Stimulated activated CD8-positive, alpha-beta memory T cell treated with anti-CD3 and anti-CD28 coated beads, Interleukin-12 subunit alpha, Interleukin-12 subunit beta, amount 100 ng/mL, for 24 hours (primary cell): Measurements from ENCODE around the gene PDK2.

ENCODE experiments used
- DNase-seq: peaks from one replicate; pipeline ENCODE4 v3.0.0-alpha.2; 2020; ENCODE audit errors: extremely low read depth

PDK2 gene

DNA sequence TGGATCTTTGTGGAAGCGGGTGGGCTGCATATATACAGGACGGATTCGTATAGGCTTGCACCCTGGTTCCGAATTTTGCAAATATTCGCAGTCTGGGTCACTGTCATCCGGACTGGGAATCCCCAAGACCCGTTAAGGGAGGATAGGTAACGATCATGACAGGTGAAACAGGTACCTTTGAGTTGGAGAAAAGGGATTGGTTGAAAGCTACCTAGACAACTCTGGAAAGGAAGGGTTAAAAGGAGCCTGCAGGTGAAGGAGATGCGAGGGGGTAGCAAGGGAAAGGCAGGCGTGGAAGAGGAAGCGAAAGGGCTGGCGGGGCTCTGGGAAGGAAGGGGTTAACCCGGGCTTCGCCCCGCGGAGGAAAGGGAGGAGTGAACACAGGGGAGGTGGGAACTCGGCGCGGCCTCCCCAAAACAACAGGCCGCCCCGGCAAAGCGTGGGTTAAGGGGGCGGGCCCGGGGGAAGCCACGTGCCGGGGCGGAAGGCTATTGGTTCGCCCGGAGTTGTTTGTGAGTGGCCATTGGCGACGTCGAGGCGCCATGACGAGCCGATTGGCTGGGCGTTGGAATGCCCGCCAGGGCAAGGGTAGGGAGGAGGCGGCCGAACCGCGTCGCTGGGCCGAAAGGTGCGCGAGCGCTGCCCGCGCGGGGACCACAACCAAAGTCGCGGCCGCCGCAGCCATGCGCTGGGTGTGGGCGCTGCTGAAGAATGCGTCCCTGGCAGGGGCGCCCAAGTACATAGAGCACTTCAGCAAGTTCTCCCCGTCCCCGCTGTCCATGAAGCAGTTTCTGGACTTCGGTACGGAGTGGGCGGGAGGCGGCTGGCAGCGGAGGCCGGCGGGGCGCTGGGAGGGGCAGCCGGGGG, at the start of gene PDK2:
TSS of gene PDK2 (plus strand) at position 599 of the 867 bp plus-strand sequence. CDS start at position 684, 85 bp downstream.
- DNase-seq, result peak; percentile 90

DNA sequence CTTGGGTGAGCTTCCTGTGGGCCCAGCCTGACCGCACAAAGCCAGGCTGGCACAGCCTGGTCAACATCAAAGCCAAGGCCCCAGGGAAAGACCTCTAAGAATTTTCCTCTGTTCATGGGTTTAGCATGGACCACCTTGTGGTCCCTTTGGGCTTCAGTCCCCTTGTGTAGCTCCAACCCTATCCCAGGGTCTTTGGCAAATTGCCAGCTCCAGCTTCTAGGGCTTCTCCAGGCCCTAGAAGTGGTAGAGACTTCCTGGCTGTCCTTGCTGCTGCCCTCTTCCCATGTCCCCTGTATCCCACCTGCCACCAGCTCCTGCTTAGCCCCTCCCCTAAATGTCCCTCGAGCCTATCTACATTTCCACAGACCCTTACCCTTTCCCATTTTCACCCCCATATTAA, 49.0 kb upstream of the PDK2 start:
- no peak for DNase-seq

DNA sequence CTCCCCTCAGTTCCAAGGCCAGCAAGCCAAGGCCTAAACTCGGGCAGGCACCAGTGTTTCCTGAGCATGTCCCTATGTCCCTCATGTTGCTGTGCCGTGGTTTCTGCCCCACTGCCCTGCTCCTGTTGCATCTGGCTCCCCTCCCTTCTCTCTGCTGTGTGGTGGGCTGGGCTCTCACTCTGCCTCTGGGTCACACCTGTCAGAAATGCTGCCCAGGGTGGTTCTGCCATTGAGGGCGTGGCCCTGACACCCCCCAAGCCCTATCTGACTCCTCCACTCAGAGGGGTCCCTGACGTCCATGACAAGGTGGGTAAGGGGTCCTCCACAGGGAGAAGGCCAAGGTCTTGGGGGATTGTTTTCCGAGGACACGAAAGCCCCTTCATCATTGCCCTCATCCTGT, 48.5 kb upstream of the PDK2 start:
- DNase-seq, result no peak

DNA sequence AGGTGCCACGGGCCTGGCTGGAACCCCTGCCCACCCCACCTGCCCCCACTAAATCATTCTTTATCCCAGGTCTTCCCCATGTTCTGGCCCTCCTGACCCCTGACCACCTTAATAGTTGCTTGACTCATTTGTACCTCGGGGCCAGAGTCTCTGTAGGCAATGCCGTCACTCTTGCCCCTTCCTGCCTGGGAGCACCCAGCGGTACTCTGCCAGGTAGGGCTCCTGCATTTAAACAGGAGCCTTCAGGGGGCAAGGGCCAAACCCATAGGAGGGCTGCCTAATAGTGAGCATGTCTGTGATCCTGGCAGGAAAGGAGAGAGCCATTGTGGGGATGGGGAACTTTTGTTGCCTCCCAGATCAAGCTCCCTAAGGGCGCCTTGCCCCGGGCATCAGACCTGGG, 48.1 kb upstream of the PDK2 start:
- no peak for DNase-seq

DNA sequence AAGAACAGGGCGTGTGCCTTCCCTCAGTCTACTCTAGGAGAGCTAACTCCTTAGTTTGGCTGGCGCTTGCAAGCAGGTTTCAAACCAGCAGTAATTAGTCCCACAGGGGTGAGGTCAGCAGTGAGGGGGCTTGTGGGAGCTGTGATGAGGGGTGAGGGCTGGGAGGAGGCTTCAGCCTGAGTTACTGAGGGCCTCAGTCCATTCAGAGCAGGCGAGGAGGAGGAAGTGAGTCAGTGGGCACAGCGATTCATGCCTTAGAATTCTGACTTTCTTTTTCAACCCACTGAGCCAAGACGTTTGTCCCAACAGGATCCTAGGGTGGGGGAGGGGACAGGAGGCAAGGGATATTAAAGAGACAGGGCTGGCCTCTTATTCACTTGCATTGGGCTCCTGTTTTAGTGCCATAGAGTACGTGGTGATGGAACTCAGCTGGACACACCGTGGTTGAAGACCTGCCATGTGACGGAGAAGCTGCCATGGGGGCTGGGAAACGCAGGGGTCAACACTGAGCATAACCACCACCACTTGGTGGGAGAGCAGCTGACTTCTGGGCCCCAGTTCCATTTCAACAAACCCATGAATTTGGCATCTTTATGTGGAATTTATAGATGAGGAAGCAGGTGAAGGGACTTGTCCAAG, 47.5 kb upstream of the PDK2 start:
- no peak for DNase-seq

DNA sequence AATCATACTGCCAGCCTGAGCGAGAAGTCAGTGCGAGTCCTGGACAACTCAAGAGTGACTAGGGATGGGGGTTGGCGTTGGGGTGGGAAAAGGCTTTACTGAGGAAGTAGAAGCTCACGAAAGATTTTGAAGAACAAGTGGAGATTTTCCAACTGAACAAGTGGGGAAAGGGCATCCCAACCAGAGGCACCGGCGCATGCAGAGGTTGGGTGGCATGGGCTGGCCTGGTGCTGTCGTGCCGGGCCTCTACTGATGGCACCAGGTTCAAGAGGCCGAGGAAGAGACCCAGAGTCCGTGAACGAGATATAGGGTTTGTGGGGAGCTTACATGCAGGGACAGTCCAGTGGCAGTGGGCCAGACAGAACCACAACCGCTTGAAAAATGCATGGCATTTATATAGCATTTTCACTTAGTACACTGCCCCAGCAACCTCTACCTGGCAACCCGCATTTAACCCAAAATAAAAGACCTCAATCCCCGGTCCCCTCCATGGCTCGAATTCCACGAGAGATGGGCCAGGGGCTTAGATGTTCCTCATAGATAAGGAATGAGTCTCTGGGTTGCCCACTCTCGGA, 46.9 kb upstream of the PDK2 start:
- no peak for DNase-seq

DNA sequence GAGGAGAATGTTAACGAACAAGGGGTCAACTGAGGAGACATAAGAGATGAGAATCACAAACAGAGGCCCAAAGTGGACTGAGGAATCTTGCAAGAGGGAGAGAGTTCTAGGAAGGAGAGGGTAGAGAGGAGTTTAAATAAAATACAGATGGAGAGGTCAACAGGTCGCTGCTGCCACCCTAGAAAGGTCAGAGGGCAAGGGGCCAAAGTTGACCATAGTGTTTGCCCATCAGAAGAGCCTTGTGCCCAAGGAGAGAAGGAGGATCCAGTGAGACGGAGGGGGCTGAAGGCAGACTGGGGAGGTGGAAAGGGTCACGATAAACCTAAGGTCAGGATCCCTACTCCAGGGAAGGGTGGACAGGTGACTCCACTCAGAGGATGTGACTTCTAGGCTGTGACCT, 46.2 kb upstream of the PDK2 start:
- no peak for DNase-seq

DNA sequence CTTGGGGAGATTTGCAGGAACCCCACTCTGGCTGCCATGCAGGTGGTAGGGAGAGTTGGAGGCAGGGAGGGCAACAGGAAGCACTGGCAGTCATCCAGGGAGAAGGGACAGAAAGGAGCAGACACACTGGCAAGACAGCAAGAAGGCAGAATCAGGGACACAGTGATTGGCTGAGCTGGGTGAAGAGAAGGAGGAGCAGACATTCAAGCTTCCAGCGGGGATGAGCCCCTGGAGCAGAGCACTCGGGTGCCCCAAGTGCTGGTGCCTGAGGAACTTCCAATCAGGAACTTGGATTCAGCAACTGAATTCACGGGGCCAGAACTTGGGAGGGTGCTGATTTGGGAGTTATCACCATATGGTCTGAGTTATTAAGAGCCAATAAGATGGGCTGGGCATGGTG, 45.5 kb upstream of the PDK2 start:
- no peak for DNase-seq

DNA sequence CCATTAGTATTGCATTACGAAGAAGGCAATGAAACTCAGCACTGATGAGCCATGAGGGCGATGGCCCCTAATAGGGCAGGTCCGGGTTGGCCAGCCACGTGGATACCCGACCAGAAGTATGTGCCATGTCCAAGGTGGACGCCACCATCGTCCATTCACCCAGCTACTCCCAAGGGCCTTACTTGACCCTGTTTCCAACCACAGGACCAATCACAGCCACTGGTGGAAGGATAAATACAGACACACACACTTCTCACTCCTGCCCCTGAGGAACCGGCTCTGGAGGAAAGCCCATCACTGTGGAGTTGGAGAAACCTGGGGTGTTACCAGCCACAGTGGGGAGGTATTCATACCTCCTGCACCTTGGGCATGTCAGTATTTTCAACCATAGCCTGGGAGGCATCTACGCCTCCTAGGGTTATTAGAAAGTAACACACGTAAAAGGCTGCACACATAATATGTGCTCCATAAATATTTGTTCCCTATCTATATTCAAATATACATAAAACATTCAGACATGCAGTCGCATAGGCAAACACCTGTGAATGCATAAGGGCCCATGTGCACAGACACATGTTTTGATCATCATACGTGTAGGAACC, 44.6 kb upstream of the PDK2 start:
- no peak for DNase-seq

DNA sequence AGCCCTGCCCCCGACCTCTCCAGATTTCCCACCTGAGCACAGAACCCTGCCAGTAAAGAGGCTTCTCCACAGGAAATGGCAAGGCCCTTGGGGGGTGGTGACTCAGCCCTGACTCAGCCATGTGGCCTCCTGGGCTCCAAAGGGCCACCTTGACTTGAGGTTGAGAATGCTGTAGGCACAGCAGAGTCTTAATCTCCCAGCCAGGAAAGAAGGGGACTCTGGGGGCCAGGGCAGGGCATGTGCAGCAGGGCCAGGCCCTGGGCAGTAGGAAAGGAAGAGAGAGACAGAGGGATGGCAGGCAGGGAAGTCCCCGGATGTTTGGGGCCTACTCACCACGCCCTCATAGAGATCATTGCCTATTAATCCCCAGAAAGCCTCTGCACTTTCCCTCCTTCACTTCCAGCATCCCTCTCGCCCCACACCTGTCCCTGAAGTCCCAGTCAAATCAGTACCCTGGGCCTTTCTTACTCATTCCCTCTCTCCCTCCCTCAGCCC, 44.0 kb upstream of the PDK2 start:
- DNase-seq, result peak; percentile 57

DNA sequence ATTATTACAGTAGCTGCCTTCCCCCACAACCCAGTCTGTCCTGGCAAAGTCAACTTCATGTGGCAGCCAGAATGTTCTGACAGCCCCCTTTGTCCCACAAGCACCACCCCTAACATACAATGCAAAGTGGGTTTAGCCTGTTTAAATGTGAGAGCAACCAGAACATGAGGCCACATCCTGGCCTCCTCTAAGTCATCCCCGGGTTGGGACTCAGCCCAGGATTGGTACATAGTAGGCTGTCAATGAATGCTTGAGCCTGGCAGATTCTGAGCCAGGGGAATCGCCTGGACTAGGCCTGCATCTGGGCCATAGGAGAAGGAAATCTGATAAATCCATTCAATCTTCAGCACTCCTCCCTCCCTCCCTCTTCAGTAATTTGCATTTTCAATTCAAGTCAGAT, 43.5 kb upstream of the PDK2 start:
- DNase-seq, result no peak

DNA sequence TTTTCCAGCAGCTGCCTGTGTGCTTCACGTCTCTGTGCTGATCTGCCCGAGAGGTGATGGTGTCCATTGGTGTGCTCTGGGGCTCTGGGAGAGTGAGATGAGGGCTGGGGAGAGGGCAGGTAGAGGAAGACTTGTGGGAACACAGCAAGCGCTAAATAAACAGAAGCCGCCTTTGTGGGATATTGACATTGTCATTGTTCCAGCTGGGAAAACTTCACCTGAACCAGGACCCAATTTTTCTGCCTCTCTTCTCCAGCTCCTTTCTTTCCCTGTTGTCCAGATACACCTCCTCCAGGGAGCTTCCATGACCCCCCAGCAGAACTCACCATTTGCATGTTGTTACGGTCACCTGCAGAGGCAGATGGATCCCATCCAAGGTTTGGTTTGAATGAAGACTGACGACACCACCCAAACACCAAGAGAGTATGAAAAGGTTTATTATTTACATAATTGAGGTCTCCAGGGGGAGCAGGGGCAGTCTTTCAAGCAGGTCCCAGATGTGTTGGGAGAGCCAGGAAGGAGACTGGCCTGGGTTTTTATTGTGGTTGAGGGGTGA, 42.8 kb upstream of the PDK2 start:
- no peak for DNase-seq

DNA sequence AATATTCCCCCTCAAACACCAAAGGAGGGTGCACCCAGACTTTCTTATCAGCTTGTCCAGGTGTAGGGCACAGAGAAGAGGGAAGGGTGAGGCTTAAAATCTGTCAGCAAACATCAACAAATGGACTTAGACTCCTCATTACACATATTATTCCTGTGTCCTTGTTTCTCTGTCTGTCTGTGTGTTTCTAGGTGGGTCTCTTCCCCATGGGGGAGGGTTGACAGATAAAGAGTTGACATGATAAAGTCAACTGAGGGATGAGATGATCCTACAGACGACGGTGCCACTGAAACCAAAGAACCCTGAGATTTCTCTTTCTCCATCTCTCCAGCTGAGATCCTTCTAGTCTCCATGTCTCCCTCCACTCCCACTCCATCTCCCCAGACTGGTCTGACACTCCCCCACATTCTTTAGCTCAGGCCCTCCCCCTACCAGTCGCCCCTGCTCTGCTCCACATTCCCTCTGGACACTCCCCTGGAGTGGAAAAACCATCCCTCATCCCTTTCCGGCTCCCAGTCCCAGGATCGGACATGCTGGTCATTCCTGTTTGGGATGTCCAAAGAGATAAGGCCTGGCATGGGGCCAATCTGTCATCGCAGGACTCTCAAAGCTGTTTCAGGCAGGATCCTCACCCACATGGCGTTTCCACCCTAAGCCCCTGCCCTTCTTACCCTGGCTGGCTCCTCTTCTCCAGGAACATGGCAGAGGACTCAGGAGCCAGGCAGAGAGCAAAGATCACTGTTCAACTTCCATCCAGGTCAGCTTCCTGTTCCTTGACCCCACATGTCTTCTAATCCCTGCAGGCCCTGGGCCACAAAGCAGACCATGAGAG, 42.1 kb upstream of the PDK2 start:
- no peak for DNase-seq

DNA sequence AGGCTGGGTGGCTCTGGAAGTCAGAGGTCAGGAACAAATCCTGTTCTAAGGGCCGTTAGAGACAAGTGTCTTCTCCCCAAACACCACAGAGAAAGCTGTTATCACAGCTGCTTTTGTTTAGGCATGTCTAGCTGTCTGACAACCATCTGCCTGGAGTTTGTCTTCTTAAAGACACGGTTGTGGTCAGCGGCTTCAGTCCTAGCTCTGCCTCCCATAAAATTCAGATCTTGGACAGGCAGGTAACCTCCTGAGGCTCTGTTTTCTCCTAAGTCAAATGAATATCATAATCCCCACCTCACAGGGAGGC, 41.5 kb upstream of the PDK2 start:
- no peak for DNase-seq

DNA sequence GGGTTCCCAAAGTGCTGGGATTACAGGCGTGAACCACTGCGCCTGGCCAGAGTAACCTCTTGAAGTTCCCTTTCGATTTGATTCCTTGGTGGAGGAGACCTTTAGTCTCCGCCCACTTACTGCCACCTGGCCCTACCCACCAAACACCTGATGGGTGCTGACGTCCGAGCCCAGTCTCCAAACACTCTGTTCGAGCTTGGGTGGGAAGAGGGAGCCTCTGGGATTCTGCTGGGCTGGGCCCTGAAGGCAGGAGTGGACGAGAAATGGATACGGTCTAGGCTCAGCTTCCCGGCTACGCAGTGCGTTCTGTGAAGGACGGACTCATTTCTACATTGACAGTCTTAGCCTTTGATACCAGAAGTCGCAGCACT, 40.1 kb upstream of the PDK2 start:
- DNase-seq, result no peak

DNA sequence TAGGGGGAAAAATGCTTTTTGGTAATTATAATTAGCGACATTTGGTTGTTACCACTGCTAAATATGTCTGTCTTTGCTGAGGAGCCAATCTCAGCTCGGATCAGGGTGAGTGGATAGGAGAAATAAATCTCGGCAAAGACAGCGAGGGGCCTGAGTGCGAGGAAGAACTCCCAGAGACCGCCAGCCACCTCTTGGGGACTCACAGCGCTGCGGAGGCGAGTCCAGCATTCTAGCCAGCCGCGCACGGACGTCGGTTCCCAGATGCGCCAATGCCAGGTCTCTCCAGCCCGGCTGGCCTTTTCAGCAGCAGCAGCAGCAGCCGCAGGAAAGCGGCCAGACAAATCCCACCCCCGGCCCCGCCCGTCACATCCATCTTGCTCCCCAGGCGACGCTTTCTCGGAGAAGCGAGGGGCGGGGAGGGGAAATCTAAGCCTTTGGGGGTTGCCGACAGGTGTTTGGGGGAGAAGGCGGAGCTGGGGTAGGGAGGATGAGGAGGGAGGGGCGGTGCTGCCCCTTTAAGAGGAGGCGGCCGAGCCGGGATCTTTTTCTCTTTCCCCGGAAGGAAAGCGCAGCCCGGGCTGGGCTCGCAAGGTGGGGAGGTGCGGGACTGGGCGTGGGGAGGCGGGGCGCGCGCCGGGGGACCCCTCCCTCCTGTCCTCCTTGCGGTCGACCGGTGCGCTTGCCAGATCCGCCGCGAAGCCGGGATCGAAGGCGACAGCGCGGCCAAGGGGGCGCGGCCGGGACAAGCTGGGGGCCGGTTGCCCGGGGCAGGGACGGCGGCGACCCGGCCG, 39.5 kb upstream of the PDK2 start, which contains the start of gene ITGA3:
TSS of gene ITGA3 (plus strand) at position 685 of the 791 bp plus-strand sequence. CDS start 330 bp downstream, outside the sequence.
- no peak for DNase-seq

DNA sequence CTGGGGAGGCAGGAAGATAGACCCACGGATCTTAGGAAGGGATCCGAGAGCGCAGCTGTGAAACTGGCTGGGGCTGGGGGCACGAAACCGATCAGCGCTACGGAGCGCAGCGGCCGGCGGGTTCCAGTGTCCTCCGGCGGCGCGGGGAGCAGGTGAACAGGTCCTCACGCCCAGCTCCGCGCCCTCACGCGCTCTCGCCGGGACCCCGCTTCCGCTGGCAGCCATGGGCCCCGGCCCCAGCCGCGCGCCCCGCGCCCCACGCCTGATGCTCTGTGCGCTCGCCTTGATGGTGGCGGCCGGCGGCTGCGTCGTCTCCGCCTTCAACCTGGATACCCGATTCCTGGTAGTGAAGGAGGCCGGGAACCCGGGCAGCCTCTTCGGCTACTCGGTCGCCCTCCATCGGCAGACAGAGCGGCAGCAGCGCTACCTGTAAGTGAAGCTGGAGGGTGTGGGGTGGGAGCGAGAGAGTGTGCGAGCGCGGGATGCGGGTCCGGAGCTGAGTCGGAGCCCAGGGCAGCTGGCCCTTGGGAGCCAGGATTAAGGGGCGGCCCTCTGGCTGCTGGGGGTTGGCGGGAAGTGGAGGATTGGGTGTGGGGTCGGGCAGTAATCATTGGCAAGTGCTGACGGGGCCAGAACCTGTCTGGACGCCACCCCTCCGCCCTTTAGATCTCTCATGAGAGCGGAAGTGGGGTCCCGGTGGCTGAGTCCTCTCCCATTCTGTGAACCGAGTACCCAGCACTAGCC, 38.8 kb upstream of the PDK2 start:
- DNase-seq, result peak; percentile 26

DNA sequence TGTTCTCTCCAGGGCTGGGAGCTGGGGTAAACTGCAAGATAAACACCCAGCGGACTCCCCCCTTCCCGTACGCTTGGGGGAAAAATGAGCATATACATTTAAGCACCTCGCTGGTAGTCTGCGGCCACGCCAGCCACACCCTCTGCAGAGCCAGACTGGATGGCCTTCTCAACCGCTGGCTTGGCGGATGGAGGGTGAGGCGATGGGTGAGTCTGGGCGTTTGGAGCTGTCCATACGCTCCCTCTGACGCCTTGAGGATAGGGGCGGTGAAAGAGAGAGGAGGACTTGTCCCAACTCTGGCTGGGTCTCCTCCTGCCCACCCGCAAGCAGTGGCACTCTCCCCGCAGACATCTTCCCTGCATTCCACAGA, 38.2 kb upstream of the PDK2 start:
- no peak for DNase-seq

DNA sequence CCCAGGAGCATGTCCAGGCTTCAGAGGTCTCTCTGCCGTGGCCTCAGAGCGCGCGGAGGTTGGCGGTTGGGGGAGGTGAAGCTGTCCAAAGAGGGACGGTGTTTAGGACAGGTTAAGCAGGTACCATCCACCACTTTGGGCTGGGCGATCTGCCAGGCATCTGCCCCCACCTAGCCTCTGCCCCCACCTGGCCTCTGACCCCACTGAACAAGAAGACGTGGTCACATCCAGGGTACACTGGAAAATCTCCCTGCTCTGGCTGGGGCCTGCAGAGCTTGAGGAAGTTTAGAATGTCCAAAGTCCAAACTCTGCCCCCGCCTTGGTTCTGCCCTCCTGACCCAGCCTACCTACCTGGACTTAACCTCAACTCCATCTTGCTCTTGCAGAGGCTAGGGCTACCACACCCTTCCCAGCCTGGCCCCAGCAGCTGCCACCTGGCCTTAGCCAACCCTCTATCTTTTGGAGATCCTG, 37.6 kb upstream of the PDK2 start:
- DNase-seq, result no peak
